Stimulated activated CD4-positive, alpha-beta T cell treated with anti-CD3 and anti-CD28 coated beads, Interleukin-1b, Interleukin-23, amount 100 ng/mL, for 48 hours (primary cell): ENCODE measurements around the gene ZNF628.

Experiments
- DNase-seq: peaks from one replicate; pipeline ENCODE4 v3.0.0-alpha.2; 2020

Gene ZNF628

GRCh38 chr19:55466241-55466614 is 10.2 kb upstream of the ZNF628 start:
- no peak for DNase-seq

GRCh38 chr19:55467236-55468053 is 9.0 kb upstream of the ZNF628 start:
- peak; percentile 51 for DNase-seq

GRCh38 chr19:55468054-55468393 is 8.4 kb upstream of the ZNF628 start:
- no peak for DNase-seq

DNA sequence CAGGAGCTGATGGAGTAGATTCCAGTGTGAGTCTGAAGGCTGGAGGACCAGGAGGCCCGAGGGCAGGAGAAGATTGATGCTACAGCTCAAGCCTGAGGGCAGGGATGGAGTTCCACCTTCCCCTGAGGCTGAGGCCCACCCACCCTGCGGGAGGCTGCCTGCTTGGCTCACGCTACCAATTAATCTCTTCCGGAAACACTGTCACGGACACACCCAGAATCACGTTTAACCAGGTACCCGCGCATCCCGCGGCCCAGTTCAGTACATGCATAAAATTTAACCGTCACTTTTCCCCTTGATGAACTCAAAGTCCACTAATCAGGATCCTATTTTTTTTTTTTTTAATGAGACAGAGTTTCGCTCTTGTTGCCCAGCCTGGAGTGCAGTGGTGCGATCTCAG is 5.2 kb upstream of the ZNF628 start:
- no peak for DNase-seq

GRCh38 chr19:55472463-55472862 is 4.0 kb upstream of the ZNF628 start:
- DNase-seq: no peak

DNA sequence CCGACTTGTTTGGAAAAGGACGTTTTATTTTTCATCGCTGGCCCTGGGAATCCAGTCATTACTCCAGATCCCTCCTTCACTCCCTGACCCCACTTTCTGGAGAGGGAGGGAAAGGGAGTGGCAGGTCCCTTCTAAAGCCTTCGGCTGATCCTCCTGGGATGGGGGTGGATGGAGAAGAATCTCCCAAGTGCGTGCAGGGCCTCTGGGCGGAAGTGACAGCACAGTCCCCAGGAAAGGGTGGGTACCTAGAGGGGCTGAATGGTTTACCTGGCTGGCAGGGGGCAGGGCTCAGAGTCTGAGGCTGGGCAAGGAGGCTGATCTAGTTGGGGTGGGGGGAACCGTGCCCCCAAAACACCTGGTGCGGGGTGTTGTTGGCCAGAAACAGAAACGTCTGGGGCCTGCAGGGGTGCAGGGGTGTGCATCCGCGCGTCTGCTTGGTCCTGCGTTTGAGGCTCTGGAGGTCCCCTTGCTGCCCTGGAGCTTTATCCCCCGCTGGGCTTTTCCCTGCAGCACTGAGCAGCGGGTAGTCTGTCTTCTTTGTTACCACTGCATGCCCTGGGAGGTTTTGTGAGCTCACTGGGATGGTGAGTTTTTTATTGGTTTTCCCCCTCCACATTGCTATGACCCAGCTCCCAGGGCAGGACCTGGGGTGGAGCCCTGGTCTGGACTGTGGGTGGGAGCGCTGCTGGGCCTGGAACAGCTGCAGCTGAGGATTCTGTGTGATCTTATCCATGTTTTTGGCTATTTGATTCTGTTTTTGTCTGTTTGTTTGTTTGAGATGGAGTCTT is 3.0 kb upstream of the ZNF628 start:
- no peak for DNase-seq

DNA sequence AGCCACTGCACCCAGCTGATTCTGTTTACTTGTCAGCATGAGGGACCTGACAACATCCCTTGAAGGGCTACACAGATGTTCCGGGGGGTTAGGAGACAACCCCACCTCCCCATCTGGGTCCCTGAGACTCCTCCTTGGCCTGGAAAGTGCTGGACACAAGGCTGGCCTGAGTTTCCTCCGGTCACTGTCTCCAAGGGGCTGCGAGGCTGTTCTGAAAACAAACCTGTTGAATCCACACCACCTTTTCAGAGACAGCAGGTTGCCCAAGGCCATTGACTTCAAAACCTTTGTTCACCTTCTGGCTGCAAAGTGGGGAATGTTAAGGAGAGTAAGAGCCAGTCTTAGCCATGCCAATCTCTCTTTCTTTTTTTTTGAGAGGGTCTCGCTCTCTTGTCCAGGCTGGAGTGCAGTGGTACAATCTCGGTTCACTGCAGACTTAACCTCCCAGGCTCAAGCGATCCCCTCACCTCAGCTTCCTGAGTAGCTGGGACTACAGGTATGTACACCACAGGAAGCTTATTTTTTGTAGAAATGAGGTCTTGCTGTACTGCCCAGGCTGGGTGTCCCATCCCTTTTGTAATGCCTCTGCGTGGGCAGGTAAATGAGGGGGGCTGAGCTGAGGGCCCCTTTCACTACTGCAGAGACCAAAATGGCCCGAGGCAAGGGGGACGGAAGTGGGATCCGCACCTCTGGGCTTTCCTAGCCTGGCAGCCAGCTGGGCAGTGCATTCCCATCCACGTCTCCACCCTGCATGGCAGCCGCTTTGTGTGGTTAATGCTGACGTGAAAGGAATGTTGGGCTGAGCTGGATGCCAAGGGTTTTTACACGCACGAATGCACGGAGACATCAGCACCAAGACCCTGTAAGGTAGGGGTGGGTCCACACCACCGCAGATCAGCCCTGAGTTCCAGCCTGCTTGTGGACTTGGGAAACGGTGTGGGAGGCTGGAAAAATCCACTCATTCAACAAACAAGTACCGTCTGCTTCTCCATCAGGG is 1.9 kb upstream of the ZNF628 start:
- no peak for DNase-seq

GRCh38 chr19:55477905-55478304 is 1.5 kb downstream of the ZNF628 start:
- DNase-seq: no peak

GRCh38 chr19:55478364-55478763 is 1.9 kb downstream of the ZNF628 start:
- no peak for DNase-seq

DNA sequence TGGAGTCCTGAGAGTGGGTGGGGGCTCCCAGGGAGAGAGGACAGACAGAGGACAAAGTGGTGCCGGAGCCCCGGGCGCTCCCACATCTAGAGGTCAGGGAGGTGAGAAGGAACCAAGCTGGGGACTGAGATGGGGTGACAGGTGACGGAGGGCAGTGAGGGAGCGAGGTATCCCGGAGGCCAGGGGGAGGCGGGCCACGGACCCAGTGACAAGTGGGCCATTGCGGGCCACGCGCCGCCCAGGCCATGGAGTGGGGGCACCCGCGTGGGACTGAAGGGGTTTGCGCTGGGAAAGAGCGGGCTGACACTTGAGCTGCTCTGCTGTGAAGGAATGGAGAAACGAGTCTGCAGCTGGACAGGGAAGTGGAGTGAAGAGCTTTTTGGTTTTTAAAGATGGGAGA is 2.6 kb downstream of the ZNF628 start:
- DNase-seq: no peak

DNA sequence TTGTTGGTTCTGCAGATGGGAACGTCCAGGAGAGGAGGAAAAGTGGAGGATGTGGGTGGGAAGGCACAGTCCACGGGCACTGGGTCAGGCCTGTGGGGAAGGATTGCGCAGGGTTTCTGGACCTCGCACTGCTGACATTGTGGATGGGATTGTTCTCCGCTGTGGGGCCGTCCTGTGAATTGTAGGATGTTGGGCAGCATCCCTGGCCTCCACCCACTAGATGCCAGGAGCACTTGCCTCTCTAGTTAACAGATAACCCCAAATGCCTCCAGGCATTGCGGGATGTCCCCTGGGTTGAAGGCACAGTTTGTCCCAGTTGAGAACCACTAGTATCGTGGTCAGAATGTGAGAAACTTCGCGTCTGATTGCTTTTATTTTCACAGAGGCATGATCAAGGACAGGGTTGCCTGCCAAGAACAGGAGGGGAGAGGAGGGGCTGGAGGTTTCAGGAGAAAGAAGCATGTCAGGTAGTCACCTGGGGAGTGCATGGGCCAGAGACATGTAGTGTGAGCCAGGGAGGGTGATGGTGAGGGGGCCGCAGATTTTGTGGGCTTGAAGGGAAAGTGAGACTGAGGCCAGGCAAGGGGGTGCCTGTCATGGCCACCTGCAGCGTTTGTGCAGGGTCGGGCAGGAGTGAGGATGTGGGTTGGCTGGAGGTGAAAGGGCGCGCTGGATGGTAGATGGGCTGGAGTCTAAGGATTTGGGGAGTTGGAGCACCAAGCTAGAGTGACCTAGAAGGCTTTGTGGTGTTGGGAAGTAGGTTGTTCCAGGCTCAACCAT is 3.2 kb downstream of the ZNF628 start:
- DNase-seq: no peak

DNA sequence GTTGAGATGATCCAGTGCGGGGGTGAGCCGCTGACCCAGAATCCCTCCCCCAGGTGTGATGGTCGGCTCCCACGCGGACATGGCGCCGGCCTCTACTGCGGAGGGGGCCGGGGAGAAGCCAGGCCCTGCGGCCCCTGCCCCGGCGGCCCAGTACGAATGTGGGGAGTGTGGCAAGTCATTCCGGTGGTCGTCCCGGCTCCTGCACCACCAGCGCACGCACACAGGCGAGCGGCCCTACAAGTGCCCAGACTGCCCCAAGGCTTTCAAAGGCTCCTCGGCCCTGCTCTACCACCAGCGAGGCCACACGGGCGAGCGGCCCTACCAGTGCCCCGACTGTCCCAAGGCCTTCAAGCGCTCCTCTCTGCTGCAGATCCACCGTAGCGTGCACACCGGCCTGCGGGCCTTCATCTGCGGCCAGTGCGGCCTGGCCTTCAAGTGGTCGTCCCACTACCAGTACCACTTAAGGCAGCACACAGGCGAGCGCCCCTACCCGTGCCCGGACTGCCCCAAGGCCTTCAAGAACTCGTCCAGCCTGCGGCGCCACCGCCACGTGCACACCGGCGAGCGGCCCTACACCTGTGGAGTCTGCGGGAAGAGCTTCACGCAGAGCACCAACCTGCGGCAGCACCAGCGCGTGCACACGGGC is 4.9 kb downstream of the ZNF628 start:
- DNase-seq: no peak

GRCh38 chr19:55481794-55482155 is 5.4 kb downstream of the ZNF628 start:
- DNase-seq: no peak

DNA sequence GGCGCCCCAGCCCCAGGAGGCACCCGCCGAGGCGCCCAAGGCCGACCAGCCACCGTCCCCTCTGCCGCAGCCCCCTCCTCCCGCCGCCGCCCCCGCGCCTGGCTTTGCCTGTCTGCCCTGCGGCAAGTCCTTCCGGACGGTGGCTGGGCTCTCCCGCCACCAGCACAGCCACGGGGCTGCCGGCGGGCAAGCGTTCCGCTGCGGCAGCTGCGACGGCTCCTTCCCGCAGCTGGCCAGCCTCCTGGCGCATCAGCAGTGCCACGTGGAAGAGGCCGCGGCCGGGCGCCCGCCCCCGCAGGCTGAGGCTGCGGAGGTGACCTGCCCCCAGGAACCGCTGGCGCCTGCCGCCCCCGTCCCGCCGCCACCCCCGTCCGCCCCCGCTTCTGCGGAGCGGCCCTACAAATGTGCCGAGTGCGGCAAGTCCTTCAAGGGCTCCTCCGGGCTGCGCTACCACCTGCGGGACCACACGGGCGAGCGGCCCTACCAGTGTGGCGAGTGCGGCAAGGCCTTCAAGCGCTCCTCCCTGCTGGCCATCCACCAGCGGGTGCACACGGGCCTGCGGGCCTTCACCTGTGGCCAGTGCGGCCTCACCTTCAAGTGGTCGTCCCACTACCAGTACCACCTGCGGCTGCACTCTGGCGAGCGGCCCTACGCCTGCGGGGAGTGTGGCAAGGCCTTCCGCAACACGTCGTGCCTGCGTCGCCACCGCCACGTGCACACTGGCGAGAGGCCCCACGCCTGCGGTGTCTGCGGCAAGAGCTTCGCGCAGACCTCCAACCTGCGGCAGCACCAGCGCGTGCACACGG is 5.9 kb downstream of the ZNF628 start:
- no peak for DNase-seq

DNA sequence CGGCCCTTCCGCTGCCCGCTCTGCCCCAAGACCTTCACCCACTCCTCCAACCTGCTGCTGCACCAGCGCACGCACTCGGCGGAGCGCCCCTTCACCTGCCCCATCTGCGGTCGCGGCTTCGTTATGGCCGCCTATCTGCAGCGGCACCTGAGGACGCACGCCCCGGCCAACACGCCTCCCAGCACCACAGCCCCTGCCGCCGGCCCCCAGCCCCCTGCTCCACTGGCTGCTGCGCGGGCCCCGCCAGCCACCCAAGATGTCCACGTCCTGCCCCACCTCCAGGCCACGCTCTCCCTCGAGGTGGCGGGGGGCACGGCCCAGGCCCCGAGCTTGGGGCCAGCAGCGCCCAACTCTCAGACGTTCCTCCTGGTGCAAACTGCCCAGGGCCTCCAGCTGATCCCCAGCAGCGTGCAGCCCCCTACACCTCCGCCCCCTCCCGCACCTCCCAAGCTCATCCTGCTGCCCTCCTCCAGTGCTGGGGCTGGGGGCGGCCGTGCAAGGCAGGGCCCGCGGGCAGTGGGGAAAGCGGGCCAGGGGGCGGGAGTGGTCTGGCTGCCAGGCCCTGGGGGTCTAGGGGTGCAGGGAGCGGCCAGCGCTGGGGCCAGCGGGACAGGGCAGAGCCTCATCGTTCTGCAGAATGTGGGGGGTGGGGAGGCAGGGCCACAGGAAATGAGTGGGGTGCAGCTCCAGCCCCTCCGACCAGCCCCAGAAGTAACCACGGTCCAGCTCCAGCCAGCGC is 6.7 kb downstream of the ZNF628 start:
- DNase-seq: no peak

DNA sequence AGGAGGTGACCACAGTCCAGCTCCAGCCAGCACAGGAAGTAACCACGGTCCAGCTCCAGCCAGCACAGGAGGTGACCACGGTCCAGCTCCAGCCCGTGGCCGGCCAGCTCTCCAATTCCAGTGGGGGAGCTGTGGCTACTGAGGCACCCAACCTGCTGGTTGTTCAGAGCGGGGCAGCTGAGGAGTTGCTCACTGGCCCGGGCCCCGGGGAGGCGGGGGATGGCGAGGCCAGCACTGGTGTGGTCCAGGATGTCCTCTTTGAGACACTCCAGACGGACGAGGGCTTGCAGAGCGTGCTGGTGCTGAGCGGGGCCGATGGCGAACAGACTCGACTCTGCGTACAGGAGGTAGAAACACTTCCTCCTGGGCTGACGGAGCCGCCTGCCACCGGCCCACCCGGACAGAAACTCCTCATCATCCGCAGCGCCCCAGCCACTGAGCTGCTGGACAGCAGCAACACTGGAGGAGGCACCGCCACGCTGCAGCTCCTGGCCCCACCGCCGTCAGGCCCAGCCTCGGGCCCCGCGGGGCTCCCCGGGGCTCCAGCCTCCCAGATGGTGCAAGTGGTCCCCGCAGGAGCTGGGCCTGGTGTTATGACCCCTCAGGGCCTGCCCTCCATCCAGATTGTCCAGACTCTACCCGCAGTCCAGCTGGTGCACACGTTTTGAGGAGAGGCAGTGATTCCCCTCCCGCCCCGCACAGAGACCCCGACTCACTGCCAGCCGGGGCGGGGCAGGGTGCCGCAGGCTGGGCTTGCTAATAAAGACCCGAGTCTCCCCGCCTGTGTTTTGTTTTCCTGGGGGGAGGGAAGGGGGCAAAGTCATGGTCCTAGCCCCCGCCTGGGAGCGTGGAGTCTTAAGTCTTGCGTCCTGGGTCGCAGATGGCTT is 7.5 kb downstream of the ZNF628 start:
- no peak for DNase-seq

DNA sequence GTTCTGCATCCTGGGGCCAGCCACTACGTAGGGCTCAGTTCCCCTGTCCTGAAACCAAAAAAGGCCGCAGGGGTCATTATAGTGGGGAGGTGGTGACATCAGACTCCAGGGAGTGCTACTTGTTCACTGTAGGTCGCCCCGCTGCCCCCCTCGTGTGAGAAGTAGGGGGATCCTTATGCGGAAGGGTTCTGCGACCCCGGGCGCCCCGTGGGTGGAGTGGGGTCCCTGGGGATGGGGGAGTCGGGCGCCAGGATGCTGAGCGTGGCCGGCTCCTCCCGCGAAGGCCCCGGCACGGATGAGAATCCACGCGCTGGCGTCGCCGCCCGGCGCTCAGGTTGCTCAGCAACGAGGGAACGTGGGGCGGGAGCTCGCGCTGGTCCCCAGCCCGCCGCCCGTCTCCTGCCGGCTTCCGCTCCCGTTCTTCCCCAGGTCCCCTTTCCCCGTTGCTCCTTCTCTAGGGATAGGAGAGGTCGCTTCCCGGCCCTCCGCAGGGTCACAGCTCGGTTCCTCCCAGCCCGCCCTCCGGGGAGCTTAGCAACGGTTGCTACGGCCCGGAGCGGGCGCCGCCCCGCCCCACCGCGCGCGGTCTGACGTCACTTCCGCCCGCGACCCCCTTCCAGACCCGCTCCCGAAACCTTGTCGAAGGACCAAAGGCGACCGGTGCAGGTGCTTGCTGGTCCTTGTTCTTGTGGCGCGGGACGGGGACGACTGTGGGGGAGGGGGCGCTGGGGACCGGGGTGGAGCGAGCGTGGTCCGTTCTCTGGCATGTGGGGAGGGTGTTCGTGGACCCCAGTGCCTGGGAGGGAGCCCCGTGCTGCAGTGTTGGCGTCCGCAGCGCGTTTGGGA is 8.4 kb downstream of the ZNF628 start, which contains the start of gene NAT14:
TSS of gene NAT14 (plus strand) at position 596 of the 846 bp plus-strand sequence. CDS start 521 bp downstream, outside the sequence.
- DNase-seq: peak; percentile 56

GRCh38 chr19:55485439-55486011 is 9.1 kb downstream of the ZNF628 start:
- DNase-seq: no peak
